HFF-Myc (cell line): ENCODE results near the gene KRT79.

Experiments used
- DNase-seq: peaks from one replicate; pipeline ENCODE4 v3.0.0-alpha.2; 2011; ENCODE audit warnings: low read depth; ENCODE audit errors: extremely low read depth
- H3K4me3 ChIP-seq: replicated peaks from 2 replicates; pipeline ENCODE4 v1.5.1; 2011; ENCODE audit warnings: low read depth, mild to moderate bottlenecking, control low read depth, low read length
- CTCF ChIP-seq: IDR thresholded peaks from 2 replicates; pipeline ENCODE4 v1.5.1; 2012; ENCODE audit warnings: mild to moderate bottlenecking, low read depth, low read length, control low read depth; ENCODE audit errors: missing control alignments

KRT79 gene

GRCh38 chr12:52822771-52823510, 11.2 kb downstream of the KRT79 start:
- H3K4me3 ChIP-seq: no peak overlapping the region
- DNase-seq: no peak
- no peak for TF ChIP-seq CTCF

- no peak overlapping the region for H3K4me3 ChIP-seq
- TF ChIP-seq CTCF: no peak
- no peak for DNase-seq
These were observed 12.1 kb downstream of the KRT79 start for GRCh38 chr12:52821826-52822660.

- TF ChIP-seq CTCF: no peak
- no peak for DNase-seq
- no peak overlapping the region for H3K4me3 ChIP-seq
These were observed 12.9 kb downstream of the KRT79 start for GRCh38 chr12:52821071-52821730.

GRCh38 chr12:52820521-52820920, 13.6 kb downstream of the KRT79 start:
- DNase-seq: no peak
- no peak overlapping the region for H3K4me3 ChIP-seq
- TF ChIP-seq CTCF: no peak

GRCh38 chr12:52819731-52820510, 14.2 kb downstream of the KRT79 start:
- TF ChIP-seq CTCF: no peak
- DNase-seq: no peak
- H3K4me3 ChIP-seq: no peak overlapping the region

- H3K4me3 ChIP-seq: no peak overlapping the region
- no peak for TF ChIP-seq CTCF
- no peak for DNase-seq
These were observed 15.2 kb downstream of the KRT79 start for GRCh38 chr12:52818887-52819420.
